Activated T-helper 1 cell treated with Interleukin-2 at 50 U/mL for 16 hours (primary cell): ENCODE measurements around the gene CAPG.
A peak's percentile ranks its signal among the peaks of the same experiment; 100 is the strongest.
"Not testable (repeated sequence)": the region's sequence is repeated elsewhere in the genome, so short reads cannot be mapped to it uniquely, and the experiment has no call there.

Experiments used
- DNase-seq: peaks from one replicate; pipeline ENCODE4 v3.0.0-alpha.2; 2020; ENCODE audit warnings: low read depth

The CAPG gene

DNA sequence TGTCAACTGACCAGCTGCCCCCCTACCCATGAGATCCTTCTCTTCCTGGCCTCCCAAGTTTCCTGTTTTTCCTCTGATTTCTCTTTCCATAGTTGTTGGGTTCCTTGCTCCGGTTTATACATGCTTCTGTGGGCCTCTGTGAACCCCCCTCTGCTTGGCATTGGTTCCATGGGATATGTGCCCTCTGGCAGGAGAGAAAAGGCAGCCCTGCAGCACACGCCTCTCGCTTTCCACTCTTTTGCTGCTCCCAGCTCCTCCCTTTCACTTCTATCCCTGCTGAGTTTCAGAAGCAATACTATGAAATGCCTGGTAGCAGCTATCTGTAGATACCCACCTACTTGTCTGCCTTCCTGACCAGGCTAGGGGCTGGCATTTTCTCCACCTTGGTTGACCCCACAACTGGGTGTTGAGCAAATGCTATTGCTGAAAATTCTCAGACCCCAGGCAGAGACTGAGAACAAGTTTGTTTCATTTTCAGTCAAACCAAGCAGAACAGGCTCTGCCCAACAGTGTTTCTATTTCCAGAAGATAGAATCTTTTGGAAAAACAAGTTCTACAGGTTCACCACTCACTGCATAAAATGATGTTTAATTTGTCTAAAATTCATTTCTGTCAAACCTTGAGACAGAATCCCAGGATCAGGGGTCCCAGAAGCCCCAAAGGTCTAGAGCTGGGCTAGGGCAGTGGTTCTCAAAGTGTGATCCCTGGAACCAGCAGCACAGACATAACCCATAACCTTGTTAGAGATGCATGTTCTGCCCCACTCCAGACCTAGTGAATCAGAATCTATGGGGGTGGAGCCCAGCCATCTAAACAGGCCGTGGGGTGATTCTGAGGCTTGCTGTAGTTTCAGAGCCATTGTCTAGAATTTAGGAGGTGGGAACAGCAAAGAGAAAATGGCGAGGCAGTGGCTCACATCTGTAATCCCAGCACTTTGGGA is 13.4 kb downstream of the CAPG start:
- no peak for DNase-seq

DNA sequence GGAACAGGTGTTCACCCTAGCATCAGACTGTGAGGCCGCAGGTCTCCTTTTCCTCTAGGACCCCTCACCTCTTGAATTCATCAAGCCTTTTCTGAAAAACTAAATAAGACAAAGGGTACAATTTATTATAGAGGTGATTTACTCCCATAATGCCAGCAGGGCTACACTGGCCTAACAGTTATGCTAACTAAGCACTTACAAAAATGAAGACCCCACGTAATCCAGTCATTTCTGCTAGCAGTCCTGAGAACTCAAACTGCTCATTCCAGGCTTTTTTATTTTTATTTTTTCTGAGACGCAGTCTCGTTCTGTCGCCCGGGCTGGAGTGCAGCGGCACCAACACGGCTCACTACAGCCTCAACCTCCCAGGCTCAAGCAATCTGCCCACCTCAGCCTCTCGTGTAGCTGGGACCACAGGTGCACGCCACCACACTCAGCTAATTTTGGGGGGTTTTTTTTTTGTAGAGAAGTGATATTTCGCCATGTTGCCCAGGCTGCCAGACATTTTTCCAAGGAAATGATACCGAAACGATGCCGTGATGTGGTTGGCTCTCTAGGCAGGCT is 14.2 kb downstream of the CAPG start:
- DNase-seq: no peak

- no peak for DNase-seq
Observed at GRCh38 chr2:85394976-85395375, 15.2 kb downstream of the CAPG start.

GRCh38 chr2:85394261-85394681 is 15.9 kb downstream of the CAPG start:
- no peak for DNase-seq

DNA sequence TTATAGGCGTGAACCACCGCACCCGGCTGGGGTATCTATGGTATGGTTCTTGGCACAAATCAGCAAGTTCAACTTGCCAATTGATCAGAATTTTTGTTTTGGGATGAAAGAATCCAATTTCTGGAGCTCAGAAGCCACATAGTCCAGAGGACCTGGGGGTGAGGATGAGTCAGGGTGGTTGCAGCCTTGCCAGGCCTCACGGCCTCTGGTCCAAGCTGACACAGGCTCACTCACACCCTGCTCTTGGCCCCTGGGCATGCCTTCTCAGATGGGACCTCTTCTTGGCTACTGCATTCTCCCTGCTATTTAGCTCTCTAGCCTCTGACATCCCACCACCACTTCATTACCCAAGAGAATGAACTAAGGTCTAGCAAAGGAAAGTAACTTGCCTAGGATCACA is 16.3 kb downstream of the CAPG start:
- DNase-seq: no peak

DNA sequence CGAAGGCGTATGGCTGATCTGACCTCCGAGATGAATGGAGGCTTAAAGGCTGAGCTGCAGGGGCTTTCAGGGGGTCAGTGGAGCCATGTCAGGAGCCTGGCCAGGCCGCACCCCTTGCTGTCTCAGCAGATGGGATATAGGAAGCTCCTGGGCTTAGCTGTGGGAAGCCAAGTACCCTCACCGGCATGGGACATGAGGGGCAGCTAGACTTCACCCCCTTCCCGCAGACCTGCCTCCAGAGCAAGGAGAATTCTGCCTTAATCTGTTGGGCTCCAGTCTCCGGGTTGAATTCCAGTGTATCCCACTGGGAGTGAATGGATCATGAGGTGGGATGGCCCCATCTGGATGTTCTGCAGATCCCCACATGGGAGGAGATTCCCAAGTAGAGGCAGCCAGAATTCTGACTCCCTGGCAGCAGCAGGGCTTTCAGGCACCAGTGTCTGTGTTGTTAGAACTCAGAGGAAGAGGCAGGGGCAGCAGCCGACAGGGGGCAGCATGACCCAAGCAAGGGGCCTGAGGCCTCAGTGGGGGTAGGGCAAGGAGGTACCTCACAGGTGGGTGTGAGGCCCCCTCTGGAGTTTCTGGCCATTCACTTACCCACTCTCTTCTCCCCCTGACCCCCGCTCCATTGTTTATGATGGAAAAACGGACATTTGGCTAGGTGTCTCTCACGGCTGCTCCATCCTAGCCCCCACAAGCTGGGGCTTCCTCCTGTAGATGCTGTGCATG is 19.1 kb downstream of the CAPG start:
- peak; percentile 45 for DNase-seq

GRCh38 chr2:85388878-85389538 is 21.2 kb downstream of the CAPG start:
- no peak for DNase-seq

DNA sequence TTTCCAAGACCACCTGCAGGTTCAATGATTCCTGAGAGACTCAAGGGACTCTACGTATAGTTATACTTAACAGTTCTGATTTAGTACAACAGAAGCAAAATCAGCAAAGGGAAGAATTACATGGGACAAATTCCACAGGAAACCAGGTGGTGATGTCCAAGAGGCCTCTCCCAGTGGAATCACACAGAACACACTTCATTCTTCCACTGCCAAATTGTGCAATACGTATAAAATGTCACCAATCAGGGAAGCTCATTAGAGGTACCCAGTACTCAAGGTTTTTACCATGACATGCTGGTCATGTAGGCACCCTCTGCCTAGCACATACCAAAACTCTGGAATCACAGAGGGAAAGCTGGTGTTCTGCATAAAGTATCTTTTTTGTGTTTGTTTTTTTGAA is 22.4 kb downstream of the CAPG start:
- no peak for DNase-seq

DNA sequence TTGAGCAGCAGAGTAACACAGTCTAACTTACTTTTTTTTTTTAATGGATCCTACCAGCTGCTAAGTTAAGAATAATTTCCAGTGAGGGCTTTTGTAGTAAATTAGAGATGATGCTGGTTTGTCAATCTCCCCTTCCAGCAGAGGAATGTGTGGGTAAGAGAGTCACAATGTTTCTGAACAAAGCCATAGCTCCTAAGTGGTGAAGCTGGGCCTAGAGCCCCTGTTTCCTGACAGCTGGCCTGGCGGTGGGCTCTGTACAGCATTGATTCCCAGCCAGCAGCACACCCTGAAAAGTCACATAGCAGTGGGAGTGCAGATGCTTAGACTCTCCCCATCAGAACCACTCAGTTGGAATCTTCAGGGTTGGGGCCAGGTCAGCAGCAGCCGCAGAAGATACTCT is 24.4 kb downstream of the CAPG start:
- DNase-seq: no peak

- DNase-seq: no peak
Observed at GRCh38 chr2:85383850-85384249, 26.3 kb downstream of the CAPG start.

DNA sequence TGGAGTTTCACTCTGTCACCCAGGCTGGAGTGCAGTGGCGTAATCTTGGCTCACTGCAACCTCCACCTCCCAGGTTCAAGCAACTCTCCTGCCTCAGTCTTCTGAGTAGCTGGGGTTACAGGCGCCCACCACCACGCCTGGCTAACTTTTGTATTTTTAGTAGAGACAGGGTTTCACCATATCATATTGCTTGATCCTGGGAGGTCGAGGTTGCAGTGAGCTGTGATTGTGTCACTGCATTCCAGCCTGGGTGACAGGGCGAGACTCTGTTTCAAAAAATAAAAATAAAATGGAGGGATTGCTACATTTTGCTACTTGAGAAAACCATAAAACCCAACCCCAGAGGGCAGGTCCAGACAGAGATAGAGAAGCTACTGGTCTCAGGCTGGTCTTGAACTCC is 27.0 kb downstream of the CAPG start:
- DNase-seq: not testable (repeated sequence)

DNA sequence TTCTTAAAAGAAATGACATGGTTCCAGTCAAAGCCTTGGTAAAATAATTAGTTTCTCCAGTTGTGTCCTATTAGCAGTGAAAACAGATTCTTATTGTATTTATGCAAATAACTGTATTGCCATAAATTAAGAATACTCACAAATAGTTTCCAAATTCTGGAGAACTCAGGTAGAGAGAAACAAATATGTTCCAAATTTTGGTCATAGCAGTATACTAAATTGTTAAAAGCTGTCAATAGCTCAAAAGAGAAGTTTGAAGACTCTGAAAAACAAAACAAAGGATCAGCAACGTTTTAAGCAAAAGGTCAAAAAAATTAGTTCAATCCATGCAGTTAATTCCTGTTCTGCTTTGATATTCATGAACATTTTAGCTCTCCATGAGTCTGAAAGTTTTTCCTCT is 30.1 kb downstream of the CAPG start:
- DNase-seq: no peak

DNA sequence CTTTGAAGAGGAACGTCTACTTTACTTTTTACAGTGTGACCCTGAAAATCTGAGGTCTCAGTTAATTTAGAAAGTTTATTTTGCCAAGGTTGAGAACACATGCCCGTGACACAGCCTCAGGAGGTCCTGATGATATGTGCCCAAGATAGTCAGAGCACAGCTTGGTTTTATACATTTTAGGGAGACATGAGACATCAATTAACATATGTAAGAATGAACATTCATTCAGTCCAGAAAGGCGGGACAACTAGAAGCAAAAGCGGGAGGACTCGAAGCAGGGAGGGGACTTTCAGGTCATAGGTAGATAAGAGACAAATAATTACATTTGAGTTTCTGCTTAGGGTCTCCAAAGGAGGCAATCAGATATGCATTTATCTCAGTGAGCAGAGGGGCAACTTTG is 31.9 kb downstream of the CAPG start:
- no peak for DNase-seq

DNA sequence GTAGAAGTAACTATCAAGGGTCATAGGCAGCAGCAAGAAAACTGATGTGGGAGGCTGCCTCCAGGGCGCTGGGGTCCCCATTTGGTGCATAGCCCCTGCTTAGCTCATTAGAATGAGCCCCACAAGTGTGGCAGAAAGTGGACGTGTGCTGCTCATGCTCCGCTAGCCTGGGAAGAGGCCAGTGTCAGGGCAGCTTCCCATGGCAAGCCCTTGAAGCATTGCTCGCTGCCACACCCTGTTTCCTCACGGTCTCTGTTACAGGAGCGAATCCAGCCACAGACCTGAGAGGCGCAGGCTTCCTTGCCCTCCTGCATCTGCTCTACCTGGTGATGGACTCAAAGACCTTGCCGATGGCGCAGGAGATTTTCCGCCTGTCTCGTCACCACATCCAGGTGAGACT is 33.1 kb downstream of the CAPG start:
- no peak for DNase-seq

- no peak for DNase-seq
Observed at GRCh38 chr2:85376291-85377065, 33.7 kb downstream of the CAPG start.

DNA sequence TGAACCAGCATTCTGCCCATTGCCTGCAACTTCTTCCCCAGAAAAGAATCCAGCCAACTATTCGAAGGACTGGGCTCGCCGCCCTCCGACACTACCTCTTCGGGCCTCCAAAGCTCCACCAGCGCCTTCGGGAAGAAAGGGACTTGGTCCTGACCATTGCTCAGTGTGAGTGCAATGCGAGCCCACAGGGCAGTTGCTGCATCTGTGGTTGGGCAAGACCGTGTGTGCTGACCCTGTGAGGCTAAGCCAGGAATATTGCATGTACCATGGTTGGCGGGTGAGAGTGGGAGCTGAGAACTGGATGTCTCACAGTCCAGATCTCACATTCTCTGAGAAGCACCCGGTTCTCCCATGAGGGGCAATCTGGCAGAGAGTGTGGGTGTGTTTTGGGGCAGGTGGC is 39.1 kb downstream of the CAPG start:
- DNase-seq: no peak

DNA sequence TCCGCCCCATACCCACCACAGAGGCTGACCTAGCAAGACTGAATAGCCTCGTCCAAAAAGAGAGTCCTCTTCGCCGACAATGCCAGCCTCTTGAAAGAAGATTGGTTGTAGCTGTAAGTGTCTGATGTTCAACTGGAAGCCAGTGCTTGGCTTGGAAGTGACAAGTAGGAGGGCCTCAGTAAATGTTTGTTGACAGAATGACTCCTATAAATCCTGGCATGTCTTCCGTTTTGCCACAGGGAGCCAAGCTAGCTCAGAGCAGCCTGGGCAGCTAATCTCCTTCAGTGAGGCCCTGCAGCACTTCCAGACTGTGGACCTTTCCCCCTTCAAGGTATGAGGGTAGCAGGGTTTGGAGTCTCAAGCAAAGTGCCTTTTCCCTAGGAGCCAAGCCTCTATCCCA is 40.7 kb downstream of the CAPG start:
- DNase-seq: no peak

DNA sequence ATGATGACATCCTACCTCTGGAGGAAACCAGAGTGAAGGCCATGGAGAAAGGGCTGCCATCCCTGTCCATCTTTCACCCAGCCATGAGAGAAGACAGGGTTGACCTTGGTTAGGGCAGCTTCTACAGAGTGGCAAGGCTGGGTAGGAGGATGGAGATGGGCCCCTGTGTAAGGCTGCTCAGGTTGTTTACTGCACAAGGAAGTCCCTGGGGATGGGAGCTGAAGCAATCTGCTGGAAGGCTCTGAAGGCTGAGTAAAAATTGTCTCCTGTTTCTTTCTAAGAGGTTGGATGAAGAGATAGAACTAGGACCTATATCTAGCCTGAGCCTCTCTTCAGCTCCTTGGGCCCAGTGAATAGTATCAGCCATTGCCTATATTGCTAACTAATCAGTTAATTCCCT is 41.2 kb downstream of the CAPG start:
- DNase-seq: no peak

- no peak for DNase-seq
Observed at GRCh38 chr2:85367180-85367579, 43.0 kb downstream of the CAPG start.

- not testable (repeated sequence) for DNase-seq
Observed at GRCh38 chr2:85362653-85363387, 47.3 kb downstream of the CAPG start.

DNA sequence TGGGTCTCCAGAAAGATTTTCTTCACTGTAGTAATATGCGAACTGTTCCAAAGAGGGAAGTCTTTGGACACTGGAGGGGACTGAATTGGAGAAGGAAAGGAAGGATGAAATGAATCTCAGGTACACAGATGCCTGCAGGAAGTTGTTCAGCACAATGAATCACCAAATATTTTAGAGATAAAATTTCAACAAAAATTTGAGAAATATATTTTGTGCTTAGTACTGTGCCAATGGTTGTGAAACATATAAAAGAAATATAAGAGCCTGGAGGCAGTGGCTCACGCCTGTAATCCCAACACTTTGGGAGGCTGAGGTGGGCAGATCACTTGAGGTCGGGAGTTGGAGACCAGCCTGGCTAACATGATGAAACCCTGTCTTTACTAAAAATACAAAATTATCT is 52.4 kb downstream of the CAPG start:
- DNase-seq: no peak
